ENCODE results near the gene RDH5.

RDH5 gene

GRCh38 chr12:55713721-55714120 lies 6.5 kb upstream of the RDH5 start:
- no peak for DNase-seq

- DNase-seq: no peak
These were observed 4.9 kb upstream of the RDH5 start for GRCh38 chr12:55715169-55715764.

- DNase-seq: peak; percentile 72 to 77
These were observed 4.2 kb upstream of the RDH5 start, which contains the start of gene BLOC1S1 for GRCh38 chr12:55715833-55716581. BLOC1S1 (plus strand) TSS chr12:55716046; CDS start chr12:55716052, 6 bp downstream.

- no peak for DNase-seq
These were observed 3.6 kb upstream of the RDH5 start for GRCh38 chr12:55716582-55716957.

GRCh38 chr12:55717011-55718007 lies 2.9 kb upstream of the RDH5 start:
- DNase-seq: no peak

GRCh38 chr12:55718015-55718414 lies 2.2 kb upstream of the RDH5 start:
- DNase-seq: no peak

GRCh38 chr12:55718624-55719275 lies 1.4 kb upstream of the RDH5 start:
- no peak for DNase-seq

- no peak for DNase-seq
These were observed 822 bp upstream of the RDH5 start for GRCh38 chr12:55719371-55719770.

GRCh38 chr12:55720894-55721444 lies 776 bp downstream of the RDH5 start:
- DNase-seq: peak in 1 of 2 experiments; percentile 6

GRCh38 chr12:55721601-55722213 lies 1.5 kb downstream of the RDH5 start:
- no peak for DNase-seq

- DNase-seq: no peak
These were observed 2.8 kb downstream of the RDH5 start for GRCh38 chr12:55722948-55723347.

- no peak for DNase-seq
These were observed 3.5 kb downstream of the RDH5 start for GRCh38 chr12:55723516-55724225.

GRCh38 chr12:55724226-55724939 lies 4.2 kb downstream of the RDH5 start:
- peak; percentile 78 to 84 for DNase-seq

GRCh38 chr12:55724940-55725309 lies 4.7 kb downstream of the RDH5 start:
- no peak for DNase-seq

- DNase-seq: no peak
These were observed 5.4 kb downstream of the RDH5 start for GRCh38 chr12:55725556-55725955.

- no peak for DNase-seq
These were observed 6.8 kb downstream of the RDH5 start for GRCh38 chr12:55726971-55727370.

GRCh38 chr12:55727643-55728185 lies 7.5 kb downstream of the RDH5 start:
- DNase-seq: no peak

- peak in 1 of 2 experiments; percentile 25 for DNase-seq
These were observed 8.2 kb downstream of the RDH5 start for GRCh38 chr12:55728186-55728938.

All from Kasumi-1 (cell line).